Measurements from ENCODE around the gene CEMIP. TPM values are rescaled to one million over a fixed set of nuclear protein-coding genes. Genes with fewer than 3 reads are reported as not detected.

CEMIP gene
- polyA plus RNA-seq, 3 donors: not detected

DNA sequence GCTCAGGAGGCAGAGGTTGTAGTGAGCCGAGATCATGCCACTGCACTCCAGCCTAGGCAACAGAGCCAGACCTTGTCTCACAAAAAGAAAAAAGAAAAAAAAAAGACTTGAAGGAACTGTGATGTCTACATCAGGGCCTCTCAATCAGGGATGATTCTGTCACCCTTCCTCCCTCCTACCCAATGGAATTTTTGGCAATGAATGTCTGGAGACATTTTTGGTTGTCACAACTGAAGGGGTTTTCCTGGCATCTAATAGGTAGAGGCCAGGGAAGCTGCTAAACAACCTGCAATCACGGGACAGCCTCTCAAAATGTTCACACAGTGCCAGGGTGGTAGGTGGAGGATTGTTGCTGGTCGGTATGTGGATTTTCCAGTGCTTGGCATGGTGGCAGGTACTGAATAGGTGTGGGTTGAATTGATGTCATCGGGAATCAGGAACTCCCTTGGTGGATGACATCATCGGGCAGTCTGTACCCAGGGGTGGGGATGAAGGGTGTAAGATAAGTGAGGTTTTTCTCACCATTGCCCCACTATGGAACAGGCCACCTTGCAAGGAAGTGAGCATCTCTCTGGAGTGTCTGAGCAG lies 139.1 kb downstream of the CEMIP start:
- Histone ChIP-seq H3K9me3 (replicated peaks in 1 of 2; ENCODE audit: control insufficient read depth in 1 of 2, insufficient read depth in 1 of 2, low read length in 2 of 2) (no peaks in the 10 kb centered on the region), H3K27ac (ENCODE audit: low read depth in 1 of 2, low read length in 2 of 2) (no peak overlapping the region), H2AFZ (ENCODE audit: insufficient read depth, low read depth, low read length, poor library complexity, severe bottlenecking) (no peak overlapping the region), H3K4me2 (replicated peaks; ENCODE audit: extremely low read depth, low read length, poor library complexity, severe bottlenecking) (no peak overlapping the region), H3K4me3 (replicated peaks in 1 of 3; ENCODE audit: low read depth in 2 of 3, low read length in 3 of 3) (no peak overlapping the region), H3K4me1 (ENCODE audit: control insufficient read depth in 1 of 2, insufficient read depth in 2 of 2, low read length in 2 of 2) (no peaks in the 10 kb centered on the region), H3K36me3 (replicated peaks in 1 of 2; ENCODE audit: control insufficient read depth in 1 of 2, insufficient read depth in 2 of 2, low read length in 2 of 2) (no peaks in the 10 kb centered on the region), H3K9ac (ENCODE audit: insufficient read depth, low read length, poor library complexity, severe bottlenecking) (no peak overlapping the region), H3K79me2 (ENCODE audit: insufficient read depth, low read length) (no peaks in the 10 kb centered on the region), H3K27me3 (ENCODE audit: control insufficient read depth in 2 of 2, insufficient read depth in 2 of 2, low read length in 2 of 2) (no peaks in the 10 kb centered on the region), H4K20me1 (ENCODE audit: insufficient read depth, low read length) (no peaks in the 10 kb centered on the region)
- H3K36me3 Mint-ChIP-seq: no peaks in the 10 kb centered on the region
- WGBS (ENCODE audit: insufficient coverage): 87% methylated on average over 3 of the region's 5 CpGs
- H3K27ac Mint-ChIP-seq: no peak overlapping the region
- peaks cover 0 to 3% (median 2%) of the 10 kb centered on the region in 3 donors for H3K27me3 Mint-ChIP-seq (ENCODE audit: low read depth in 3 of 3)
- no peaks in the 10 kb centered on the region for H3K4me1 Mint-ChIP-seq
- H3K9me3 Mint-ChIP-seq: no peaks in the 10 kb centered on the region
- H3K4me3 Mint-ChIP-seq: no peak overlapping the region
- TF ChIP-seq, protein P1, sequence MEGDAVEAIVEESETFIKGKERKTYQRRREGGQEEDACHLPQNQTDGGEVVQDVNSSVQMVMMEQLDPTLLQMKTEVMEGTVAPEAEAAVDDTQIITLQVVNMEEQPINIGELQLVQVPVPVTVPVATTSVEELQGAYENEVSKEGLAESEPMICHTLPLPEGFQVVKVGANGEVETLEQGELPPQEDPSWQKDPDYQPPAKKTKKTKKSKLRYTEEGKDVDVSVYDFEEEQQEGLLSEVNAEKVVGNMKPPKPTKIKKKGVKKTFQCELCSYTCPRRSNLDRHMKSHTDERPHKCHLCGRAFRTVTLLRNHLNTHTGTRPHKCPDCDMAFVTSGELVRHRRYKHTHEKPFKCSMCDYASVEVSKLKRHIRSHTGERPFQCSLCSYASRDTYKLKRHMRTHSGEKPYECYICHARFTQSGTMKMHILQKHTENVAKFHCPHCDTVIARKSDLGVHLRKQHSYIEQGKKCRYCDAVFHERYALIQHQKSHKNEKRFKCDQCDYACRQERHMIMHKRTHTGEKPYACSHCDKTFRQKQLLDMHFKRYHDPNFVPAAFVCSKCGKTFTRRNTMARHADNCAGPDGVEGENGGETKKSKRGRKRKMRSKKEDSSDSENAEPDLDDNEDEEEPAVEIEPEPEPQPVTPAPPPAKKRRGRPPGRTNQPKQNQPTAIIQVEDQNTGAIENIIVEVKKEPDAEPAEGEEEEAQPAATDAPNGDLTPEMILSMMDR (IDR thresholded peaks at IDR 0.05): no peak
- DNase-seq: no peak
- intact Hi-C loops (cut with micrococcal nuclease): no loop called here

DNA sequence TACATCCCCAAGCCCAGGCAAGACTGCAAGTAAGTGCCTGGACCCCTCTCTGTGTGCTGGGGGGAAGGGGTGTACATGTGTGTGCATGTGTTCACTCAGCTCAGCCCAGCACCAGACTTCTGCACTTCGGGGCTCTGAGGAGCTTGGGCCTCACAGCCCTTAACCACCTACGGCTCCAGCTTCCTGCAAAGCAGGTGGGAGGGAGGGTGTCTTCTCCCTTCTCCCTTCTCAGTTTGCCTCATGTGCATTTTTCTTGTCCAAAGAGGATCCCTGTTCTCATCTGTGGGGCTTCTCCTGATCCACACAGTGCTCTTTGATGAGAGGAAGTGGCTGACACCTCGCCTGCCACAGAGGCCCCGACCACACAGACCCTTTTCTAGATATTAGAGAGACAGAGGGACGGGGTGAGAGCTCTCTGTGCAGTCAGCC lies 141.1 kb downstream of the CEMIP start:
- no peaks in the 10 kb centered on the region for H4K20me1 ChIP-seq (ENCODE audit: insufficient read depth, low read length)
- TF ChIP-seq, protein P1 (IDR thresholded peaks at IDR 0.05): no peak
- Mint-ChIP-seq H3K27ac (no peak overlapping the region), H3K27me3 (ENCODE audit: low read depth in 3 of 3) (peaks cover 0 to 3% (median 2%) of the 10 kb centered on the region in 3 donors), H3K4me1 (no peaks in the 10 kb centered on the region), H3K9me3 (no peaks in the 10 kb centered on the region), H3K36me3 (no peaks in the 10 kb centered on the region), H3K4me3 (no peak overlapping the region)
- H3K27me3 ChIP-seq (ENCODE audit: control insufficient read depth in 2 of 2, insufficient read depth in 2 of 2, low read length in 2 of 2): no peaks in the 10 kb centered on the region
- H3K4me3 ChIP-seq (replicated peaks in 1 of 3; ENCODE audit: low read depth in 2 of 3, low read length in 3 of 3): no peak overlapping the region
- no peaks in the 10 kb centered on the region for H3K4me1 ChIP-seq (ENCODE audit: control insufficient read depth in 1 of 2, insufficient read depth in 2 of 2, low read length in 2 of 2)
- H3K4me2 ChIP-seq (replicated peaks; ENCODE audit: extremely low read depth, low read length, poor library complexity, severe bottlenecking): no peak overlapping the region
- H2AFZ ChIP-seq (ENCODE audit: insufficient read depth, low read depth, low read length, poor library complexity, severe bottlenecking): no peak overlapping the region
- no peak overlapping the region for H3K9ac ChIP-seq (ENCODE audit: insufficient read depth, low read length, poor library complexity, severe bottlenecking)
- WGBS (ENCODE audit: insufficient coverage): 30% methylated on average over 2 of the region's 5 CpGs
- no peaks in the 10 kb centered on the region for H3K36me3 ChIP-seq (replicated peaks in 1 of 2; ENCODE audit: control insufficient read depth in 1 of 2, insufficient read depth in 2 of 2, low read length in 2 of 2)
- intact Hi-C loops (cut with micrococcal nuclease): no loop called here
- H3K9me3 ChIP-seq (replicated peaks in 1 of 2; ENCODE audit: control insufficient read depth in 1 of 2, insufficient read depth in 1 of 2, low read length in 2 of 2): no peaks in the 10 kb centered on the region
- no peak for DNase-seq
- no peaks in the 10 kb centered on the region for H3K79me2 ChIP-seq (ENCODE audit: insufficient read depth, low read length)
- no peak overlapping the region for H3K27ac ChIP-seq (ENCODE audit: low read depth in 1 of 2, low read length in 2 of 2)
